OCI-LY3 (cell line): ENCODE results near the gene KANSL1.

Experiments
- H2AFZ ChIP-seq: fragments of 200-600, 300-600 bp; shearing (Covaris generic); 2 replicates; pipeline ENCODE4 v1.6.0; 2014; ENCODE audit warnings: antibody characterized with exemption, low read depth, low read length
- H3K27ac ChIP-seq: fragments of 200-600, 300-600 bp; sonication (generic); 2 replicates; pipeline ENCODE4 v1.5.1; 2014; ENCODE audit warnings: mild to moderate bottlenecking, low read length, moderate library complexity, mixed read lengths
- H3K27me3 ChIP-seq: fragments of 200-600, 300-600 bp; sonication (generic); 2 replicates; pipeline ENCODE4 v1.6.1; 2014; ENCODE audit warnings: low read depth, low read length, mixed read lengths
- H3K36me3 ChIP-seq: fragments of 200-600, 300-600 bp; sonication (generic); replicated peaks from 2 replicates; pipeline ENCODE3; 2014; ENCODE audit warnings: low read depth, low read length, mixed read lengths
- H3K4me1 ChIP-seq: fragments of 300-600, 200-600 bp; sonication (generic); 2 replicates; pipeline ENCODE4 v1.6.1; 2014; ENCODE audit warnings: low read length, mixed read lengths
- H3K4me2 ChIP-seq: fragments of 200-600, 300-600 bp; sonication (generic); 2 replicates; pipeline ENCODE4 v1.6.1; 2014; ENCODE audit warnings: low read length, mixed read lengths
- H3K4me3 ChIP-seq: fragments of 300-600, 200-600 bp; sonication (generic); 2 replicates; pipeline ENCODE4 v1.5.1; 2014; ENCODE audit warnings: antibody characterized with exemption, mild to moderate bottlenecking, low read length, moderate library complexity
- H3K79me2 ChIP-seq: fragments of 300-600, 200-600 bp; shearing (Covaris generic); 2 replicates; pipeline ENCODE4 v1.6.1; 2014; ENCODE audit warnings: mild to moderate bottlenecking, low read length, mixed read lengths
- H3K9ac ChIP-seq: fragments of 300-600, 200-600 bp; shearing (Covaris generic); 2 replicates; pipeline ENCODE4 v1.6.0; 2014; ENCODE audit warnings: mild to moderate bottlenecking, low read length, moderate library complexity
- H3K9me3 ChIP-seq: fragments of 200-600, 300-600 bp; shearing (Covaris generic); 2 replicates; pipeline ENCODE4 v1.6.1; 2014; ENCODE audit warnings: low read length, mixed read lengths; ENCODE audit not compliant: insufficient read depth
- H4K20me1 ChIP-seq: fragments of 200-600, 300-600 bp; sonication (generic); 2 replicates; pipeline ENCODE4 v1.6.1; 2016; ENCODE audit warnings: low read length, mixed read lengths; ENCODE audit not compliant: insufficient read depth
- EZH2phosphoT487 ChIP-seq: fragments of 200-600 bp; shearing (Covaris generic); IDR thresholded peaks from 2 replicates; pipeline ENCODE4 v1.6.1; 2018; ENCODE audit warnings: antibody characterized with exemption, mixed run types, low read depth
- TF ChIP-seq, protein P1 (sequence below): fragments of 200-600, 300-600 bp; sonication (generic); IDR thresholded peaks from 2 replicates; pipeline ENCODE4 v1.5.1; 2014; ENCODE audit warnings: antibody characterized with exemption, low read length, low read depth

The KANSL1 gene

DNA sequence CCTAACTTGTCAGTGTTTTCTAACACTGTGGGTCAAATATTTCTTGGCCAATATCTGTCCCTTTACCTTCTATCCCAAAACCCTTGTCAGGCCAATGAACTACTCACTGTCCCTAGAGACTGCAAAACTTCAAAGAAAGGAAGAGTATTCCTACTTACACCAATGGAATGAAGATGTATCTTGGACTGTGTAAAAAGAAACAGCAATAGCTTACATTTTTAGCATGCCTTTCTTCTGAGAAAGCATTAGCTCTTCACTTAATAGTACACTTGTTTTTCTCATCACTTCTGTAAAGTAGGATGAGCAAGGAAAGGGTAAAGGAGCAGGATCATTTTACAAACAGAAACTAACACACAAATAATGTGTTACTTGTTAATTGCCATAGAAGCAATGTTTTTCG, 120.2 kb downstream of the KANSL1 start:
- H3K4me2 ChIP-seq = no peak overlapping the region

DNA sequence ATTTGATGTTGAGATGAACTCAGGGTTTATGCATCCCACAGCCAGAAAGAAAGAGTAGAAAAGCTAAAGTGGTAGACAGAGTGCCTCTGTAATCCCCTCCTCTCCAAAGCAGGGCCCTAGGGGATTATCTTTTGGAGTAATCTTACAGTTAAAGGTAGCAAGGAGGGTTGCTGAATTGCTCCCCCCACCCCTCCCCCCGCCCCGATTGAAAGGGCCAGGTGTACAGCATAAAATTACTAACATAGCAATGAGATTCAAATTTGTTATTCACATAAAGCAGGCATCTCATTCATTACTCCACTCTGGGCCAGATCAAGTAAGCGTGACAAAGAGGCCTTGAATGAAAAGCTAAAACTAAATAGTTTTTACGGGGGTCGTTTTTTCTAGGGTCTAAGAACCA, 121.4 kb downstream of the KANSL1 start:
- no peaks in the 10 kb centered on the region for H3K9me3 ChIP-seq
- H4K20me1 ChIP-seq = peaks cover 34% of the 10 kb centered on the region
- H3K9ac ChIP-seq = no peak overlapping the region
- no peaks in the 10 kb centered on the region for H3K4me1 ChIP-seq
- TF ChIP-seq, protein P1, sequence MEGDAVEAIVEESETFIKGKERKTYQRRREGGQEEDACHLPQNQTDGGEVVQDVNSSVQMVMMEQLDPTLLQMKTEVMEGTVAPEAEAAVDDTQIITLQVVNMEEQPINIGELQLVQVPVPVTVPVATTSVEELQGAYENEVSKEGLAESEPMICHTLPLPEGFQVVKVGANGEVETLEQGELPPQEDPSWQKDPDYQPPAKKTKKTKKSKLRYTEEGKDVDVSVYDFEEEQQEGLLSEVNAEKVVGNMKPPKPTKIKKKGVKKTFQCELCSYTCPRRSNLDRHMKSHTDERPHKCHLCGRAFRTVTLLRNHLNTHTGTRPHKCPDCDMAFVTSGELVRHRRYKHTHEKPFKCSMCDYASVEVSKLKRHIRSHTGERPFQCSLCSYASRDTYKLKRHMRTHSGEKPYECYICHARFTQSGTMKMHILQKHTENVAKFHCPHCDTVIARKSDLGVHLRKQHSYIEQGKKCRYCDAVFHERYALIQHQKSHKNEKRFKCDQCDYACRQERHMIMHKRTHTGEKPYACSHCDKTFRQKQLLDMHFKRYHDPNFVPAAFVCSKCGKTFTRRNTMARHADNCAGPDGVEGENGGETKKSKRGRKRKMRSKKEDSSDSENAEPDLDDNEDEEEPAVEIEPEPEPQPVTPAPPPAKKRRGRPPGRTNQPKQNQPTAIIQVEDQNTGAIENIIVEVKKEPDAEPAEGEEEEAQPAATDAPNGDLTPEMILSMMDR = no peak
- no peak for TF ChIP-seq EZH2phosphoT487
- no peak overlapping the region for H3K27ac ChIP-seq
- H3K36me3 ChIP-seq = peaks cover 3% of the 10 kb centered on the region
- H3K4me3 ChIP-seq = no peak overlapping the region
- H2AFZ ChIP-seq = no peak overlapping the region
- peaks cover 22% of the 10 kb centered on the region for H3K79me2 ChIP-seq
- no peaks in the 10 kb centered on the region for H3K27me3 ChIP-seq
- H3K4me2 ChIP-seq = no peak overlapping the region

More for the DNA sequence above, 120.2 kb downstream of the KANSL1 start:
- no peak overlapping the region for H2AFZ ChIP-seq
- no peaks in the 10 kb centered on the region for H3K27me3 ChIP-seq
- no peak for TF ChIP-seq EZH2phosphoT487
- TF ChIP-seq, protein P1 = no peak
- H3K36me3 ChIP-seq = no peaks in the 10 kb centered on the region
- H3K4me1 ChIP-seq = no peaks in the 10 kb centered on the region
- peaks cover 31% of the 10 kb centered on the region for H4K20me1 ChIP-seq
- no peak overlapping the region for H3K4me3 ChIP-seq
- no peak overlapping the region for H3K9ac ChIP-seq
- H3K27ac ChIP-seq = no peak overlapping the region
- H3K9me3 ChIP-seq = no peaks in the 10 kb centered on the region
- H3K79me2 ChIP-seq = peaks cover 22% of the 10 kb centered on the region

DNA sequence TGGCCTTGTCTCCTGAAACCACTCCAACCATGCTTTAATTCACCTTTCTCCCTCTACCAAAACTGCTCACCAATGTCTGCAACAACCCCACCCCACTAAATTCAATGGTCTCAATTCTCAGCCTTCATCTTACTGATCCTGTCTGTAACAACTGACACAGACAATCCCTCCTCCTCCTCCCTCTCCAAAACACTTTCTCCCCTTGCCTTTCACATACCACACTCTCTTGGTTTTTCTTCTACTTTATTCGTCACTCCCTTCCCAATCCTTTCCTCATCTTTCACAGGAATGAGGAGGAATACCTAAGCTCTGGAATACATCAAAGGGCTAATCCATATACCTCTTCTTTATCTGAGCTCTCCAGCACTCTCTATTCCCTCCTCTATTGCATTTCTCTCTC, 128.8 kb downstream of the KANSL1 start:
- H3K79me2 ChIP-seq = peaks cover 9% of the 10 kb centered on the region; the same call in 1 of the 2 replicates
- H3K4me2 ChIP-seq = no peak overlapping the region
- H3K9ac ChIP-seq = no peak overlapping the region
- H3K36me3 ChIP-seq = peaks cover 20% of the 10 kb centered on the region
- no peak overlapping the region for H3K27ac ChIP-seq
- no peak overlapping the region for H3K4me3 ChIP-seq
- TF ChIP-seq EZH2phosphoT487 = no peak
- TF ChIP-seq, protein P1 = no peak
- H3K9me3 ChIP-seq = no peaks in the 10 kb centered on the region
- H4K20me1 ChIP-seq = peaks cover 13% of the 10 kb centered on the region; the same call in 1 of the 2 replicates
- H3K4me1 ChIP-seq = no peaks in the 10 kb centered on the region
- H3K27me3 ChIP-seq = no peaks in the 10 kb centered on the region
- H2AFZ ChIP-seq = no peak overlapping the region

DNA sequence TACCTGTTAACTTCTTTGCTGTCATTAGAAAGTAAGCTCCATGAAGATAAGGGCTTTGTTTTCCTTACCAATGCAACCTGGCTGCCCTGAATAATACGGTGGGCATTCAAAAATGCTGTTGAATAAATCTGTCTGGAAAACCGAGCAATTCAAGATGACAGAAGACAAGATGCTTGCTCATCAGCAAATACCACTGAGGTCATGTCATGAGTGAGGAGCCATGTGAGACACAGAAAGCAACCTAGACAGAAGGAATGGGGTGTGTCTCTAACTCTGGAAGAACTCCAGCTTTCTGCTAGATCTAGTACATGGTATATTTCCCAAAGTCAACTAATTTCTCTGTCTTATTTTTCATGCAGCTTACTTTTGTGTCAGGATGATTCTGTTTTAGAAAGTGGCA, 130.0 kb downstream of the KANSL1 start:
- Histone ChIP-seq H2AFZ (no peak overlapping the region), H3K9ac (no peak overlapping the region), H3K27ac (no peak overlapping the region), H4K20me1 (peaks cover 10% of the 10 kb centered on the region; the same call in 1 of the 2 replicates), H3K36me3 (peaks cover 20% of the 10 kb centered on the region), H3K79me2 (no peaks in the 10 kb centered on the region), H3K9me3 (no peaks in the 10 kb centered on the region), H3K4me3 (no peak overlapping the region), H3K4me2 (no peak overlapping the region), H3K27me3 (no peaks in the 10 kb centered on the region), H3K4me1 (no peaks in the 10 kb centered on the region)
- TF ChIP-seq, protein P1 = no peak
- no peak for TF ChIP-seq EZH2phosphoT487
